Measurements from ENCODE around the gene TXLNA. TPM values are rescaled to one million over a fixed set of nuclear protein-coding genes. Genes with fewer than 3 reads are reported as not detected.

The TXLNA gene
- polyA plus RNA-seq, 2 of the 4 experiments (the other 2 are of a cell fraction), result 22.5 to 25.0 TPM

- peak; percentile 36 for TF ChIP-seq CTCF (IDR thresholded peaks at IDR 0.05)
- TF ChIP-seq RARB (CRISPR knock-in tag; IDR thresholded peaks at IDR 0.05), result no peak
- peak; percentile 10; the same call in 1 of the 3 replicates for TF ChIP-seq SMC3 (IDR thresholded peaks at IDR 0.05)
- no peak for TF ChIP-seq ZNF302 (CRISPR knock-in tag; IDR thresholded peaks at IDR 0.05)
- no peak for TF ChIP-seq HEYL (CRISPR knock-in tag; IDR thresholded peaks at IDR 0.05)
- TF ChIP-seq MAFK (IDR thresholded peaks at IDR 0.05; ENCODE audit: partially characterized antibody), result no peak
- TF ChIP-seq CHD2 (IDR thresholded peaks at IDR 0.05; ENCODE audit: low read length, partially characterized antibody), result no peak
- TF ChIP-seq FOSL2 (IDR thresholded peaks at IDR 0.05), result no peak
- TF ChIP-seq FOSL2 (CRISPR knock-in tag; IDR thresholded peaks at IDR 0.05), result no peak
- no peak for TF ChIP-seq RFX5 (IDR thresholded peaks at IDR 0.05)
- TF ChIP-seq ZFP36 (IDR thresholded peaks at IDR 0.05; ENCODE audit: borderline replicate concordance, partially characterized antibody), result no peak
- no peak for TF ChIP-seq ESRRA (IDR thresholded peaks at IDR 0.05; ENCODE audit: borderline replicate concordance, low read length)
- TF ChIP-seq HMGXB4 (CRISPR knock-in tag; IDR thresholded peaks at IDR 0.05; ENCODE audit: borderline replicate concordance), result no peak
- TF ChIP-seq MAX (IDR thresholded peaks at IDR 0.05), result peak; percentile 54
- TF ChIP-seq, protein P1, sequence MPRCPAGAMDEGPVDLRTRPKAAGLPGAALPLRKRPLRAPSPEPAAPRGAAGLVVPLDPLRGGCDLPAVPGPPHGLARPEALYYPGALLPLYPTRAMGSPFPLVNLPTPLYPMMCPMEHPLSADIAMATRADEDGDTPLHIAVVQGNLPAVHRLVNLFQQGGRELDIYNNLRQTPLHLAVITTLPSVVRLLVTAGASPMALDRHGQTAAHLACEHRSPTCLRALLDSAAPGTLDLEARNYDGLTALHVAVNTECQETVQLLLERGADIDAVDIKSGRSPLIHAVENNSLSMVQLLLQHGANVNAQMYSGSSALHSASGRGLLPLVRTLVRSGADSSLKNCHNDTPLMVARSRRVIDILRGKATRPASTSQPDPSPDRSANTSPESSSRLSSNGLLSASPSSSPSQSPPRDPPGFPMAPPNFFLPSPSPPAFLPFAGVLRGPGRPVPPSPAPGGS (IDR thresholded peaks at IDR 0.05), result 0 out of 3 replicates have a peak, but pooled peaks have one; percentile 31
- peak; percentile 71 for TF ChIP-seq POLR2A (IDR thresholded peaks at IDR 0.05; ENCODE audit: low read length)
- TF ChIP-seq JUN (IDR thresholded peaks at IDR 0.05), result peak in 1 of 2 experiments; percentile 62; a peak in 3 of 5 replicates
These were observed 60.9 kb downstream of the TXLNA start (continued) for GRCh38 chr1:32240140-32240951.

DNA sequence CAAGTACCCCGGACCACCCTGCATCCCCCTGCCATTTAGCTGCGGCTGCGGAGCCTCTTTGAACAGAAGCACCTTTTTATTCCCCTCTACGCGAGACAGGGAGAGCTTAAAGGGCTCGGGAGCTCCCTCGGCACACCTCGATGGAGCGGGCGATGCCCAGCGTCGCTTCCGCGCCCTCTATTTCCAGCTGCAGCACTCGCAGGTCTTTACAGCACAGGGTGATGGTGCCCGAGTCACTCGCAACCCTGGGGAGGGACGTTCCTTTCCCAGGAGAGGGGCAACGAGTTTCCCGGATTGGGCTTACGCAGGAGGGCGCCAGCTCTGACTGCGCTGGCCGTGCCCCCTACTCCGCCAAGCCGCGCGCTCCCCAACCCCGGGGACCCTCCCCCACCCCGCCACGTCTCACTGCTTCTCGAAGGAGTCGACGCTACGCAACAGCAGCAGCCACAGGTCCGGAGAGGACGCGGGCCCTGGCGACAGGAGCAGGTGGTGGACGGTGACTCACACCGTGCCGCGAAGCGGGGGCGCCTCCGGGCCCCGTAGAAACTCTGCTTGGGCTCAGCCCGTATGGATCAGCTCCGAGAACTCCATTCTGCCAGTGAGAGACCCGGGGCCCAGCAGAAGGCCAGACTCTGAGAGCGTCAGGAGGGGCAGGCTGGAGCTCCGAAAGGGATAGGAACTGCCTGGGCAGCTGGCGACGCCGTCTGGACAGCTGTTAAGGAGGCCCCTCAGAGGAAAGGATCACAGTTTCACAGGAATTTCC is 61.7 kb downstream of the TXLNA start:
- DNase-seq (ENCODE audit: low read depth in 1 of 2, low spot score in 1 of 2) (peak; percentile 42 to 54), FAIRE-seq (no peak), ATAC-seq (peak; percentile 72 to 75)
- Histone ChIP-seq H3K4me1 (peaks cover 32% of the 10 kb centered on the region), H3K27ac (peak overlapping the region; percentile 79 to 94), H3K4me3 (peak overlapping the region; percentile 56), H3K4me2 (peak overlapping the region; percentile 81), H3K9me3 (no peaks in the 10 kb centered on the region)
- CTCF ChIA-PET, result interaction anchor here (1.2 to 4.8 kb wide), 13 partner anchors 9 to 82 kb away, joined by 3 to 45 read pairs (median 7); partner anchors contain the start of genes HDAC1 and LCK
- POLR2A ChIA-PET, result interaction anchor here (0.6 to 3.4 kb wide), 9 partner anchors 11 to 118 kb away, joined by 3 to 16 read pairs (median 5); partner anchors contain the start of genes HDAC1, MARCKSL1 and TXLNA
- 1% methylated on average over 11 of the region's 55 CpGs for WGBS (ENCODE audit: missing lambda C conversion rate)
- TF ChIP-seq HOXA7 (CRISPR knock-in tag; IDR thresholded peaks at IDR 0.05) (no peak), E2F6 (IDR thresholded peaks at IDR 0.05; ENCODE audit: borderline replicate concordance, low read depth) (peak; percentile 84), KDM5A (IDR thresholded peaks at IDR 0.05) (no peak), FOSL2 (IDR thresholded peaks at IDR 0.05) (no peak), FOSL2 (CRISPR knock-in tag; IDR thresholded peaks at IDR 0.05) (peak; percentile 62), MAX (IDR thresholded peaks at IDR 0.05) (peak; percentile 80)

Measured in A549 (cell line).